ENCODE results near the gene COX8A. TPM values are rescaled to one million over a fixed set of nuclear protein-coding genes. Genes with fewer than 3 reads are reported as not detected.

The COX8A gene
- total and polyA plus RNA-seq, 4 donors, result 149 to 779 (median 514) TPM

DNA sequence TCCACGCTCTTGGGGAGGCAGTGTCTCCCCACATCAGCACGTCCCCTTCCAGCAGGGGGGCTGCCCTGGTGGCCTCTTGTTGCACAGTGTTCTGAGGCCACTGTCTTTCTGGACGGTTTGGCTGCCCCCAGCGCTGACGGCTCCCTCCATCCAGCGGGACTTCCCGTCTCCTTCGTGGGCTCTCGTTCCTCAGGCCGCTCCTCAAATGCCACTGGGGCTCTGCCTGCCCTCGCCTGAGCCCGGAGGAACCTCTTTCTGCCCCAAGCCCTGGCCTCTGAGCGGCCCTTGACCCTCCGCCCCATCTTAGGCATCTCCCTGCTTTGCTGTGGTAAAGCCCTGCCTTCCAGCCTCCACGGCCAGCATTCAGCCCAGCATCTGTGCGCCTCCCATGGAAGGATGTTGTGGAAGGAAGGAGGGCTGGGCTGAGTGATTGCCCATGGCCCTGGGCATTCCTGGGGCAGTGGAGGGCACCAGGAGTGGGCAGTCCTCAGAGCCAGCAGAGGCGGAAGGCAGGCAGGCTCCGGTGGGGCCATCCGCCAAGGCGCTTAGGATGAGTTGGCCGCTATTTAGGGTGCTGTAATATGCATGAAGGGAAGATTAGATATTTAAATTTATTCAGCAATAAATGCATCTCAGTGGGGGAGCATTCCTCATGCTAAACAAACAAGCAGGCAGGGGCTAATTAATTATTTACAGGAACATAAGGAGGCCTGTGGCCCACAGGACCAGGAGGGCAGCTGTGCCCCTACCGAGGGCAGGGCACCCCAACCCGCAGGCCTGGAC, 29.6 kb downstream of the COX8A start:
- Histone ChIP-seq H3K27me3 (ENCODE audit: control insufficient read depth in 3 of 3, insufficient read depth in 3 of 3, low read length in 2 of 3) (peaks cover 0 to 4% (median 0%) of the 10 kb centered on the region in 3 donors), H3K4me3 (no peak overlapping the region), H3K36me3 (ENCODE audit: control insufficient read depth in 4 of 4, insufficient read depth in 4 of 4, low read length in 4 of 4) (peaks cover 0 to 1% (median 0%) of the 10 kb centered on the region in 4 donors), H3K9me3 (ENCODE audit: control insufficient read depth in 4 of 4, insufficient read depth in 3 of 4, low read length in 3 of 4) (no peaks in the 10 kb centered on the region), H3K9ac (ENCODE audit: insufficient read depth in 1 of 2, low read length in 2 of 2) (no peak overlapping the region), H3K4me1 (ENCODE audit: control insufficient read depth in 5 of 5, insufficient read depth in 5 of 5, low read length in 5 of 5) (peaks cover 4 to 51% (median 23%) of the 10 kb centered on the region in 5 donors), H3K27ac (ENCODE audit: low read depth in 1 of 2, low read length in 1 of 2) (no peak overlapping the region)
- ATAC-seq (ENCODE audit: insufficient read depth, low FRiP score) (no peak), DNase-seq (peak; percentile 41 to 48 (median 46))
- TF ChIP-seq, protein P1, sequence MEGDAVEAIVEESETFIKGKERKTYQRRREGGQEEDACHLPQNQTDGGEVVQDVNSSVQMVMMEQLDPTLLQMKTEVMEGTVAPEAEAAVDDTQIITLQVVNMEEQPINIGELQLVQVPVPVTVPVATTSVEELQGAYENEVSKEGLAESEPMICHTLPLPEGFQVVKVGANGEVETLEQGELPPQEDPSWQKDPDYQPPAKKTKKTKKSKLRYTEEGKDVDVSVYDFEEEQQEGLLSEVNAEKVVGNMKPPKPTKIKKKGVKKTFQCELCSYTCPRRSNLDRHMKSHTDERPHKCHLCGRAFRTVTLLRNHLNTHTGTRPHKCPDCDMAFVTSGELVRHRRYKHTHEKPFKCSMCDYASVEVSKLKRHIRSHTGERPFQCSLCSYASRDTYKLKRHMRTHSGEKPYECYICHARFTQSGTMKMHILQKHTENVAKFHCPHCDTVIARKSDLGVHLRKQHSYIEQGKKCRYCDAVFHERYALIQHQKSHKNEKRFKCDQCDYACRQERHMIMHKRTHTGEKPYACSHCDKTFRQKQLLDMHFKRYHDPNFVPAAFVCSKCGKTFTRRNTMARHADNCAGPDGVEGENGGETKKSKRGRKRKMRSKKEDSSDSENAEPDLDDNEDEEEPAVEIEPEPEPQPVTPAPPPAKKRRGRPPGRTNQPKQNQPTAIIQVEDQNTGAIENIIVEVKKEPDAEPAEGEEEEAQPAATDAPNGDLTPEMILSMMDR (IDR thresholded peaks at IDR 0.05; ENCODE audit: control extremely low read depth, extremely low read depth), result no peak
- 64 to 66% methylated on average over 23 of the region's 23 CpGs for WGBS, 2 donors

DNA sequence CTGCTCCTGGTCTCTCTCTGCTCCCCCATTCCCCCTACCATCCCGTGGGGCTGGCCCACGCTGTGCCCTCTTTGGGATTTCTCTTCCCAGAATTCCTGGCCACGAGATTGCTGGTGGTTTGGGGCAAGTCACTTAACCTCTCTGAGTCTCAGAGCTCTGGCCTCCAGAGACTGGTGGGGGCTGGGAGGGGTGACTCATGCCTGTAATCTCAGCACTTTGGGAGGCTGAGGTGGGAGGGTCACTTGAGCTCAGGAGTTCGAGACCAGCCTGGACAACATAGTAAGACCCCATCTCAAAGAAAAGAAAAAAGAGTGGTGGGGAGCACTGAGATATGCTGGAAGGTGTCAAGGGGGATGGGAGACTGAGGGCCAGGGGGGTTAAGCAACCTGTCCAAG, 30.2 kb downstream of the COX8A start:
- ATAC-seq (ENCODE audit: insufficient read depth, low FRiP score), result no peak
- peaks cover 0 to 4% (median 0%) of the 10 kb centered on the region in 3 donors for H3K27me3 ChIP-seq (ENCODE audit: control insufficient read depth in 3 of 3, insufficient read depth in 3 of 3, low read length in 2 of 3)
- WGBS, 2 donors, result 80 to 83% methylated on average over 4 of the region's 4 CpGs

GRCh38 chr11:64005691-64006090, 31.3 kb downstream of the COX8A start:
- H3K27me3 ChIP-seq (ENCODE audit: control insufficient read depth in 3 of 3, insufficient read depth in 3 of 3, low read length in 2 of 3), result peaks cover 0 to 4% (median 0%) of the 10 kb centered on the region in 3 donors
- TF ChIP-seq, protein P1 (IDR thresholded peaks at IDR 0.05; ENCODE audit: control extremely low read depth, extremely low read depth), result no peak
- H3K36me3 ChIP-seq (ENCODE audit: control insufficient read depth in 4 of 4, insufficient read depth in 4 of 4, low read length in 4 of 4), result no peaks in the 10 kb centered on the region
- H3K4me3 ChIP-seq, result no peak overlapping the region
- no peak overlapping the region for H3K9ac ChIP-seq (ENCODE audit: insufficient read depth in 1 of 2, low read length in 2 of 2)
- DNase-seq (no peak), ATAC-seq (ENCODE audit: insufficient read depth, low FRiP score) (no peak)
- H3K4me1 ChIP-seq (ENCODE audit: control insufficient read depth in 5 of 5, insufficient read depth in 5 of 5, low read length in 5 of 5), result peaks cover 0 to 41% (median 15%) of the 10 kb centered on the region in 5 donors
- no peaks in the 10 kb centered on the region for H3K9me3 ChIP-seq (ENCODE audit: control insufficient read depth in 4 of 4, insufficient read depth in 3 of 4, low read length in 3 of 4)
- WGBS, 2 donors, result 92 to 93% methylated on average over 4 of the region's 4 CpGs
- no peak overlapping the region for H3K27ac ChIP-seq (ENCODE audit: low read depth in 1 of 2, low read length in 1 of 2)

More for the DNA sequence above, 30.2 kb downstream of the COX8A start:
- no peak for DNase-seq
- TF ChIP-seq, protein P1 (IDR thresholded peaks at IDR 0.05; ENCODE audit: control extremely low read depth, extremely low read depth), result no peak
- H3K4me1 ChIP-seq (ENCODE audit: control insufficient read depth in 5 of 5, insufficient read depth in 5 of 5, low read length in 5 of 5), result peaks cover 4 to 47% (median 21%) of the 10 kb centered on the region in 5 donors
- no peak overlapping the region for H3K9ac ChIP-seq (ENCODE audit: insufficient read depth in 1 of 2, low read length in 2 of 2)
- no peaks in the 10 kb centered on the region for H3K36me3 ChIP-seq (ENCODE audit: control insufficient read depth in 4 of 4, insufficient read depth in 4 of 4, low read length in 4 of 4)
- no peak overlapping the region for H3K27ac ChIP-seq (ENCODE audit: low read depth in 1 of 2, low read length in 1 of 2)
- H3K9me3 ChIP-seq (ENCODE audit: control insufficient read depth in 4 of 4, insufficient read depth in 3 of 4, low read length in 3 of 4), result no peaks in the 10 kb centered on the region
- H3K4me3 ChIP-seq, result no peak overlapping the region

Data from lung (tissue), 12 donors.